Measurements from ENCODE around the gene NELFA.

- no peak for TF ChIP-seq CTCF (IDR thresholded peaks at IDR 0.05)
- TF ChIP-seq ZFX (IDR thresholded peaks at IDR 0.05; ENCODE audit: borderline replicate concordance) = no peak
Measured at GRCh38 chr4:2042947-2043395, 34.2 kb upstream of the NELFA start.

Data from 22Rv1 (cell line).